WI38 (cell line): Measurements from ENCODE around the gene MAFB.

Experiments
- H3K4me3 ChIP-seq: 2 replicates; pipeline ENCODE4 v1.5.1; 2011; ENCODE audit warnings: low read depth, mild to moderate bottlenecking, control low read depth, low read length
- CTCF ChIP-seq: IDR thresholded peaks from 2 replicates; pipeline ENCODE4 v1.5.1; 2012; ENCODE audit warnings: low read depth, mild to moderate bottlenecking, control low read depth, low read length

MAFB gene

GRCh38 chr20:40680161-40680959, 8.7 kb downstream of the MAFB start:
- H3K4me3 ChIP-seq, result no peak overlapping the region
- no peak for TF ChIP-seq CTCF

- H3K4me3 ChIP-seq, result no peak overlapping the region
- TF ChIP-seq CTCF, result no peak
Measured at GRCh38 chr20:40679184-40679583, 9.9 kb downstream of the MAFB start.

- no peak overlapping the region for H3K4me3 ChIP-seq
- no peak for TF ChIP-seq CTCF
Measured at GRCh38 chr20:40678286-40678875, 10.7 kb downstream of the MAFB start.

- no peak for TF ChIP-seq CTCF
- H3K4me3 ChIP-seq, result no peak overlapping the region
Measured at GRCh38 chr20:40677343-40677924, 11.6 kb downstream of the MAFB start.

GRCh38 chr20:40676491-40677269, 12.4 kb downstream of the MAFB start:
- TF ChIP-seq CTCF, result no peak
- H3K4me3 ChIP-seq, result no peak overlapping the region

GRCh38 chr20:40675599-40676221, 13.3 kb downstream of the MAFB start:
- H3K4me3 ChIP-seq, result no peak overlapping the region
- TF ChIP-seq CTCF, result no peak
